NCI-H1694 treated with DMSO at 0.1 percent for 48 hours (cell line): ENCODE measurements around the gene TCP11L1.
"Not testable (repeated sequence)": the region's sequence is repeated elsewhere in the genome, so short reads cannot be mapped to it uniquely, and the experiment has no call there.

Experiments
- DNase-seq: peaks from one replicate; lab custom pipeline; 2025; lab: John Stamatoyannopoulos, UW

The TCP11L1 gene

DNA sequence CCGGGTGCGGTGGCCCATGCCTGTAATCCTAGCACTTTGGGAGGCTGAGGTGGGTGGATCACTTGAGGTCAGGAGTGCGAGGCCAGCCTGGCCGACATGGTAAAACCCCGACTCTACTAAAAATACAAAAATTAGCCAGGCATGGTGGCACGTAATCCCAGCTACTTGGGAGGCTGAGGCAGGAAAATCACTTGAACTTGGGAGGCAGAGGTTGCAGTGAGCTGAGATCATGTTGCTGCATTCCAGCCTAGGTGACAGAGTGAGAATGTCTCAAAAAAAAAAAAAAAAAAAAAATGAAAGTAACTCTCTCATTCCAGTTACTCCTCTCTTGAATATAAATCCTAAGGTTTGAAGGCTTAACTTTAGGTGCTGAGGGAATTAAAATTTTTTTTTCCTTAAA, 10.2 kb upstream of the TCP11L1 start:
- DNase-seq, result not testable (repeated sequence)

DNA sequence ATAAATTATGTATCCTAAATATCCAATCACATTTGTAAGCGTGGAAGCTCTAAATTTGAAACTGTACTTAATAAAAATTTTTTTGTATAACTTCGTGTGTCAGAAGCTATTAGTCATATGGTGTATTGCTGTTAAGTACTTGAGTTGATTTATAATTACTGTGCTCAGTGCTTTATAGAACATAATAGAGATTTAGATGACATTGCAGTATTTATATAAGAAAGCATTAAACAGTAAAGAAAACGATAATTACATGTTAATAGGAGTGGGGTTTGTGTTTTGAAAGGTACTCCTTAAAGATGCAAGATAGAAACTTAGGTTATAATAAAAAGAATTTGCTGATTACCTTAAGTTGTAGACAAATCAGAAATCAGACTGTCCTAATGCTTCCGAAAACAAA, 5.9 kb upstream of the TCP11L1 start:
- DNase-seq, result no peak

DNA sequence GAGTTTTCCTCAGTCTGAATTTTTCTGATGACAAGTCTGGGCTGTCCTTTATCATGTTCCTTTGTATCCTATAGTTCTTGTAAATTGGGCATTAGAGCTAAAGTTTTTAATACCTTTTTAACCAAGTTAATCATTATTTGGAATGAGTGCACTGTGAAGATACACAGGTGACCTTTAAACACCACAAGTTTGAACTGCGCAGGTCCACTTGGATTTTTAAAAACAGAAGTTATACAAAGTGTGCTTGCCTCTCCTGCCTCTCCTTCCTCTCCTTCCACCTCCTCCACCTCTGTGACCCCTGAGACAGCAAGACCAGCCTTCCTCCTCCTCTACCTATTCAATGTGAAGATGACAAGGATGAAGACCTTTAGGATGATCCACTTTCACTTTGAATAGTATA, 4.4 kb upstream of the TCP11L1 start:
- DNase-seq, result no peak

DNA sequence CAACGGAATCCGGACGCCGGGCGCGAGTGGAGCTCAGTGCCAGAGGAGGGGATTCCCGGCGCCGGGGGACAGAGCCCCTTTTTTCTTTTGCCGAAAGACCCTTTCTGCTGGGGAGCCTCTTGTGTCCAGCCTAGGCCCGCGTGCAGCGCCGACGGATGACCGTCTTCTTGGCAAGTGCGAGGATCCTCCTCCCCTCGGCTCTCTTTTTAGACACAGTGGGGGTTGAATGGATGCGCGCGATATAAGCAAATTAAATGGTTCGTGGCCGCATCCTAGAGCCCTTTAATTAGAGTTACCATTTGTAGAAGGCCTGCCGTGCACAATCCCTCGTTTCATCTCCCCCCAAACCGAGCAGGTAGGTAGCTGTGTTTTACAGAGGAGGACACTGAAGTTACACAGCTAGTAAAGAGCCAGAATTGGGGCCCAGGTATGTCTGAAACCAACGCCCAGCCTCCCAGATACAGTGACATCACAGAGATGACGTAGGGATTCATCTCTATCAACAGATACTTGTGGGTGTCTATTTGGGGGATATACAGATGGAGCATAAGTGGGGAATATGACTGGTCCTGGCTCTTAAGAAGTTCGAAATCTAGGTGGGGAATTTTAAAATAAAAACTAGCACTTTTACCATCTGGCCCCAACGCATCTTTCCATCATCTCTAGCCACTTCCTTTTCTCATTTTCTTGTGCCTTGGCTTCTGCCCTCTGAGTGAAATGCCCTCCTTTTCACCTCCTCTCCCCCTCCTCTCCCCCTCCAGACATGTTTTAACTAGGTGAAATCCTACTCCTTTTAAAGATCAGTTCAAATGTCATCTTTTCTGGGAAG, 875 bp downstream of the TCP11L1 start:
- peak; percentile 50 for DNase-seq

DNA sequence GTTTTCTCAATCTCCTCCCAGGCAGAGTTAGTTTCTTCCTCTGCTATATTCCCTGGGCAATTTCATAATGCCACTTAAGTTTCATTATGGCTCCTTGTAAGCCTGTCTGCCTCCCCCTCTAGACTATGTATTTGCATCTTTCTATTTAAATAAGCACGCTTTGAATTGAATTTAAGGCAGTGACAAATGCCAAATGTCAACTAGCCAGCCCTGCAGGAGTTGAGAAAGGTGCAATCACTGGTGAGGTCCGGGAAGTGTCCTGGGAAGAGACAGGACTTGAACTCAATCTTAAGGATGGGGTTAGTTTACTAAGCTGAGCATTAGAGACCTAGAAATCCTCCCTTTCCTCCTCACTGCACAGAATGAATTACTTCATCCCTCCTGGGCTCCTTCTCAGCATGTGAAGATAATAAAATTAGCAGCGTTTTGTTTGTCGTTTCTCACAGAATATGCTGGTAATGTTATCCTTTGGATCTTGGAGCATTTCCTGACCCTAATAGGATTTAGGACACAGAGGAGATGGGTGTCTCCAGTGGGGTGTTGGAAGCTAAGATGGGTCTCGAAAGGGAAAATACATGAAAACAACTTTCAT, 1.6 kb downstream of the TCP11L1 start:
- DNase-seq, result no peak

DNA sequence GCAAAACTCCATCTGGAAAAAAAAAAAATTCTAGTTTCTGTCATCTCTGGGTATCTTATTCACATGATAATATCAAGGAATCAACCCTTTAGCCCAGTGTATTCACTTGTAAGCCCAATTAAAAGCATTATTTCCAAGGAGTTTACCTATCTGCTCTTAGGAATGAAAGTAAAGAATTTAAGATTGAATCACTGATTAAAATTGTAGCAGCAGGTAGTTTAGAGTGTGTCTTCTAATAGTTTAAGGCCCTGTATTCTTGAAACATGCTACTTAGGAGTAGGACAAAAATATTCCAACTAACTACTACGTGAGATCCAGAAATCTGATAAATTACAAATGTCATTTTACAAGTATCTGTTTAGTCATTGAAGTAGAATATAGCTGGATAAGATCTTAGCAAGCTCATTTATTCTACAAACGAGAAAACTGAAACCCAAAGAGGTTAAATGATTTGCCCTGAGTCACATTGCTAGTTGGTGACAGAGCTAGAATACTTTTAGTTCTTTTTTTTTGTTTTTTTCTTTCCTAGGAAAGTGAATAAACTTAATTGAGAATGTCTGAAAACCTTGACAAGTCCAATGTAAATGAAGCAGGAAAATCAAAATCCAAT, 4.0 kb downstream of the TCP11L1 start:
- DNase-seq, result no peak

DNA sequence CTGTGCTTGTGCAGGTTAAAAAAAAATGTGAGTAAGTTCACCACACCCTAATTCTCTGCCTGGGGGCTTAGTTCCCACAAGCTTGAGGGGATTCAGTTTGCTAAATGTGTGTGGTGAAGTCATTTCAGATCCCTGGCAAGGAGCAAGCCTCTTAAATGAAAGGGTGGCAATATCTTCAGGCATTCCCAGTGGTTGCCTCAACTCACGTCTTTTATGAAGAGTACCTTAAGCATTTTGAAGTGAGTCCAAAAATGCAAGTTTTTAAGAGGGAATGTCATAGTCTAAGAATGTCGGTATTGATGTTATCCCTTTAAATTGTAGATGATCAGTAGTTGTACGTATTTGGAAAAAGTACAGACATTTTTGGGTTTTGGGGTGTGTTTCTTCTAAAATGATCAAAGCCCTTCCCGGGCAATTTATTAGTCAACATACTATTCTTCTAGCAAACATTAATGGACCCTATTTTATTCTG, 4.9 kb downstream of the TCP11L1 start:
- no peak for DNase-seq

DNA sequence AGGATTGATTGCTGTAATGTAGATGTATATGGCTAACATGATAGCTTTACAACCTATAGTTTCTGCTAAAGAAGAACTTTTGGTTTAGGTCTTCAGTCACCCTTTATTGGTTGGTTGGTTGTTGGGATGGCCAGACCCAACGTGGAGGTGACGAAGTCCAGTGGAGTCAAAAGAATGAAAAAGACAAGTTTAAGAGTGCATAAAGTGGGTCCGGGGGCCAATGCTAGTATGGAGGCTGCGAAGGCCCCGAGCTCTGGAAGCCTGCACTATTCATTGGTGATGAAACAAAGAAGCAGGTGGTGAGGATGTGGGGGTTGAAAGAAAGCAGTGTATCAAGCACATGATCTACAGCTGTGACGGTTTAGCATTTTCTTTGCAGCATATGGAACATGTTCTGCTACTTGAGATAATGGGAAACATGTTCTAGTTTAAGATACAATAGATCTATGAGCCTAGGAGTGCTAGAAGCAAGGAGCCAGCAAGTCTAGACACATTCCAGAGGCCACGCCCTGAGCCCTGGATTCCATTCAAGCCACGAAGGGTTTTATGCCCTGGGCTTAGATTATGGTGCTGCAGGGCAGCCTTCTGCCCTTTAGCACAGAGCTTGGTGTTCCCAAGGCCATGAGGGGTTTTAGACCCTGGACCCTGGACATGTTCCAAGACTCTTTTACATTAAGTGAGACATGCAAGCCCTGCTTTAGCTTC, 6.3 kb downstream of the TCP11L1 start:
- DNase-seq, result no peak

DNA sequence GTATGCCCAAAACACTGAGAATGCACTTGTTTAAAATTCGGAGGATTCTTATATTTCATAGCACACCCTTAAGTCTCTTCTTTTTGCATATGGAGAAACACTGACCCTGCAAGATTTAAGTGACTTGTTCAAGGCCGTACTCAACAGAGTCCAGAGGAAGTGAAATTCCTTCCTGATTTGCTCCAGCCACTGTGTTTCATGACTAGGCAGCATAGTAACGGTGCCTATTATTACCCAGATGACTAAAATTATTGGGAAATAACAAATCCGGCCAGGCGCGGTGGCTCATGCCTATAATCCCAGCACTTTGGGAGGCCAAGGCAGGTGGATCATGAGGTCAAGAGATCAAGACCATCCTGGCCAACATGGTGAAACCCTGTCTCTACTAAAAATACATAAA, 9.3 kb downstream of the TCP11L1 start:
- not testable (repeated sequence) for DNase-seq

DNA sequence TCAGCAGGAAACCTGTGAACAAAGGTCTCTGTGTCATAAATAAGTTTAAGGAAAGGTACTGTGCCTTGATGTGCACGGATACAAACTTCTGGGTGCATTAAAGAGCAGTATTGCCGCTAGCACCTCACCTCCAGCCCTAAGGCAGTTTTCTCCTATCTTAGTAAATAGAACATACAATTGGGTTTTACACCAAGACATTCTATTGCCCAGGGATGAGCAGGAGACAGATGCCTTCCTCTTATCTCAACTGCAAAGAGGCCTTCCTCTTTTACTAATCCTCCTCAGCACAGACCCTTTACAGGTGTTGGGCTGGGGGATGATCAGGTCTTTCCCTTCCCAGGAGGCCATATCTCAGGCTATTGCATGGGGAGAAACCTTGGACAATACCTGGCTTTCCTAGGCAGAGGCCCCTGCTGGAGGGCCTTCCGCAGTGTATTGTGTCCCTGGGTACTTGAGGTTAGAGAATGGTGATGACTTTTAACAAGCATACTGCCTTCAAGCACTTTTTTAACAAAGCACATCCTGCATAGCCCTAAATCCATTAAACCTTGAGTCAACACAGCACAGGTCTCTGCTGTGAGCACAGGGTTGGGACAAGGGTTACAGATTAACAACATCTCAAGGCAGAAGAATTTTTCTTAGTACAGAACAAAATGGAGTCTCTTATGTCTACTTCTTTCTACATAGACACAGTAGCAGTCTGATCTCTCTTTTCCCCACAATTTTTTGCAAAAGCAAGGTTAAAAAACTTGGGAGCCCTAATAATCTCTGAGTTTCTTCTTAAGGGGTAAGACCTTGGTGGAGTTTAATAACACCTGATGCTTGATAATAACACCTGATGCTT, 10.4 kb downstream of the TCP11L1 start:
- DNase-seq, result not testable (repeated sequence)

DNA sequence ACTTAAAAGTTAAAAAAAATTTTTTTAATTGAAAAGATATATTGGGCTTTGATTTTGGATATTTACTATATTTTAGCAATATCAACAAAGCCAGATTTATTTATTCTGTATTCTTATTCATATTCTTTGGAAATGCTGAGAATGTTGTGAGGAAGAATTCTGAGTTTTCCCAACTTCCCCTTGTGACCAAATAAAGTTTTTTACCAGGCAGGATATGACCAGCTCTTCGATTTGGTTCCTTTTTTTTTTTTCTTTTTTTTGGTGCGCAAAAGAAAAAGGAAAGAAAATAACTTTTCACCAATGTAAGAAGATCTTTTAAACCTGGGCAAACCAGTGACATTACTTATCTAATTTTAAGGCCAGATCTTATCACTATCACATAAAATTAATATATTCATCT, 12.9 kb downstream of the TCP11L1 start:
- no peak for DNase-seq

DNA sequence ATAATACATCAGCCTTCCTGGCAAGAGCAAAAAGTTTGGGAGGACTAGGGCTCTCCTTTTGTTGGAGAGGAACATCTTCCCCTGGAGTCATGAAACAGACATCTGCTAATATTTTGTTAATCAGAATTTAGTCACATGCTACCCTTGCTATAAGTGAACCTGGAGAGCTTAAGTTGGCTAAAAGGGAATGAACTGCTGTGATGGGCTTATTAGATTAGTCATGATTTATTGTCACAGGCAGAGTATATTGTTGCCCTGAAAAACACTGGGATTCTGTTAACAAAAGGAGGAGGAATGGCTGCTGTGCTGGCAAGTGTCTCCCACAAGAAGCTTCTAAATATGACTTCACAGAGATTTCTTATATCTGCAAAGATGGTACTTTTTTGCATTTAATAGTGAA, 16.0 kb downstream of the TCP11L1 start:
- DNase-seq, result no peak

DNA sequence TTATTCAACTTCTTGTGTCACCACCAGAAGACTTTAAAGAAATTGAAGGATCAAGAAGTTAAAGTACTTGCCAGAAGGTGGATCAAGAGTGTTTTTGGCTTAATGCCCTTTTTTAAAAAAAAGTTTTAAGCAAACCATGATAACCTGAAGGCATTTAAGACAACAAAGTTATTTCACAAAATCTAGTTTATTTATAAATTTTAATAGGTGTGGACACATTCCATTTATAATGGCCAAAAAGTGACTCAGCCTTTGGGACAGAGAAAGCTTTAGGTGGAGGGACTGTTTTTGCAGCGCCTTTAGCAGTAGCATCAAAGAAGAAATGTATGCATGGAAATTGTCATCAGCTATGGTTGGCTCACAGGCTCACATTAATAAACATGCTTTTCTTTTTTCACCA, 17.9 kb downstream of the TCP11L1 start:
- no peak for DNase-seq

DNA sequence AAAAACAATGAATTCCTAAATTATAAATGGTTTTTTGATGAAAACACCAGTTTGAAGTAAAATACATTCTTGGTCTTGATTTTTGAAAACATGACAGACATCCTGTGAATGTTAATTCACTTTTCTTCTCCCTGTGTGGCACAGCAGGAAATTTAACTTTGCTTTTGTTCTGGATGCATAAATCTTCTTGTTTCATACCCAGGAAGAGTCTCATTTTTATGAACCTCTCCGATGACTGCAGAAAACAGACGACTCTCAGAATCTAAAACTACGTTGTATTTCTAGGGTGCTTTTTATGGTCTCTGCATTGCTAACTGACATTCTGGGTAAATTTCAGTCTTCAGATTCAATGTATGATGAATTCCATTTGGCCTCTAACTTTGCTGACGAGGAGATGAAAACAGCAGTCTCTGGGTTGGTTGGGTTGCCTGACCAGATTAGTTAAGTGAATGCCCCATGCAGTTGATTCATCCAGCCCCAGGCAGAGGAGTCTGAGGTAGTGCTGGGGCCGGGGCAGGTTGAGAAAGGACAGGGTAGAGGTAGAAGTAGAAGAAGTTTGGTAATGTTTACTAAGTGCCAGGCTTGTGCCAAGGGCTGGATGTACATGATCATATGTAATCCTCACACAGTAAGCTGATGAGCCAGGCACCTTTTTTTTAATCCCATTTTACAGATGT, 20.1 kb downstream of the TCP11L1 start:
- no peak for DNase-seq

DNA sequence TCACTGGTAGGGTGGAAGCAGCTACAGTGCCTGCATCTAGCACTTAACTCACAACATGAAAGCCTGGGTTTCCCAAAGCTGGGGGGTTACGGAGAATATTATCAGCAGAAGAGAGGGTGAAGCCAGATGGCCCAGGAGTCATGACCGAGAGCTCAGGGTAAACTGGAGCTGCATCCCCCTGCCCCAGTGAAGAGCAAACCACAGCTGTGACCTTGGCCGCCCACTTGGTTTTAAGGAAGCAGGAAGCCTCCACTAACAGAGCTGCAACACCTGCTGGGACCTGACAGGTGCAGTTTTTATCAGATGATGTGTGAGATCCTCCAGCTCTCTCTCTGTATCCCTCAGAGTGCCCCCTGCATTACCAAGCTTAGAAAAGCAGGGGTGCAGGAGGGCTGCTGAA, 20.9 kb downstream of the TCP11L1 start:
- DNase-seq, result no peak

DNA sequence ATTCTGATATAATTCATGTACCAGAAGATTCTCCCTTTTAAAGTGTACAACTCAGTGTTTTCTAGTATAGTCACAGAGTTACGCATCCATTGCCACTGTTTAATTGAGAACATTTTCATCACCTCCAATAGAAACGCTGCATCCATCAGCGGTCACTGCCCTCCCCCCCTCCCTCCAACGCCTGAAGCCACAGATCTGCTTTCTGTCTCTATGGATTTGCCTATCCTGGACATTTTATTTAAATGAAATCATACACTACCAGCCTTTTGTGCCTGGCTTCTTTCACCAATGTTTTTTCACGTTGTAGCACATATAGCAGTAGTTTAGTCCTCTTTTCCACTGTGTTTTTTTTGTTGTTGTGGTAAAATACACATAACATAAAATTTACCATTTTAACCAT, 22.8 kb downstream of the TCP11L1 start:
- no peak for DNase-seq

DNA sequence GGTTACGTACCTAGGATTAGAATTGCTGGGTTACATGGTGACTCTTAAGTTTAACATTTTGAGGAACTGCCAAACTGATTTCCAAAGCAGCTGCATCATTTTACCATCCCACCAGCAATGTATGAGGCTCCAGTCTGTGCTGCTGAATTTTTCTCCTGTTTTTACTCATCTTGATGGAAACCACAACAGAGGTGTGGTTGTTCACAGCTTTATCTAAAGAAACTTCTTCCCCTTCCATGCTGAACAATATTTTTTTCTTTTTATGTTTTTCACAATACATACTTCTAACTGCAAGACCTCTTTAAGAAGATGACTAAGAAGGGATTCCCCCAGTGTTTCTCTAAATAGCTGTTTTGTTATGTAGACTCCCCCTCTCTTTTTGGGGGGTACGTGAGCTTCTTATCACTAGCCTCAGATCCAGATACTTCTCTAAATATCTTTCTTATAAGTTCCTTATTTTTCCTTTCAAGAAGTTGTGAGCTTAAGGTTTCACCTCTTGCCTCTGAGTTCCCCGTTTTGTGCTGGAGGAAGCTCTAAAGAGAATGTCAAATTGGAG, 24.0 kb downstream of the TCP11L1 start:
- DNase-seq, result no peak

DNA sequence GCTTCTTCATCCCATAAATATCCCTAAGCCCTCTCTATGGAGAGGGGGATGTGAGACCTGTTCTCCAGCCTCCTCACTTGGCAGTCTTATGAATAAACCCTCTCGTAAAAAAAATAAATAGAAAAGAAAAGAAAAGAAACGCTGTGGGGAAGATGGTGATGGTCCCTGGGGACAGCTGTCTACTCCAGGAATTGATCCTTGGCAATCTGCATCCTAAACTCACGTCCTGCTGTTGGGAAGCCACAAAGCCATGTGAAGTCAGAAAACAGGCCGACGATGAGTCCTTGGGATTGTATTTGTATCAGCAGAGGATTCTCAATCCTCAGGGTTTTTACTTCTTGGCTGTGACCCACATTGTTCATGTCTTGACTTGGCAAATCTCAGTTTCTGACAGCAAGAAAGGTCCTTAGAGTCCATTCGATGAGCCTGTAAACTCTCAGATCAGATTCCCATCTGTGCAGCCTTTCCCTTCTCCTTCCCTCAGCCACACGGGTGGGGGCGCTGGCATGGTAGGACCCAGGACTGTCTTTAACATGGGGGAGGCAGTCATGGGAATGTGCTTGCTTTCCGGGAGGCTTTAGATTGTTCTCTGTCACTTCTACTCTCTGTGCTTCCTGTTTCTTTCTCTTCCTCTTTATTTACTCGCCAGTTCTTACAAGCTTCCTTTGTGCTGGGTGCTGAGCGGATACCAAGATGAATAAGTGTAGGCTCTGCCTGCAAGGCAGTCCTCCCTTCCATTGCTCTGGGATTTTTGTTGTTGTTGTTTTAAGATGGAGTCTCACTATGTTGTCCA, 24.9 kb downstream of the TCP11L1 start:
- no peak for DNase-seq

DNA sequence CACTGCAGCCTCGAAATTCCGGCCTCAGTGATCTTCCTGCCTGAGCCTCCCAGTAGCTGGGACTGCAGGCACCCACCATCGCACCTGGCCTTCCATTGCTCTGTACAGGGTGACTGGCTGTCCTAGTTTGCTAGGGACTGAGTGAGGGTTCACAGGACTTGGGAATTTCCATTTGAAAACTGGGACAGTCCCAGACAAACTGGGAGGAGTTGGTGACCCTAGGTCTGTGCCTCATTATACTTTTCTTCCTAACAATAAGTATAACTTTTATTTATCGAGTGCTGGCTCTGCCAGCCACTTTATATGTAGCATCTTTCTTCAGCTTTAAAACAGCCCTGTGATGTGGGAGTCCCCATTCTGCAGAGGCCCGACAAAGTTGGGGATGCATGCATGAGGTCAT, 25.5 kb downstream of the TCP11L1 start:
- no peak for DNase-seq
